H1 (cell line): ENCODE data around the gene RASSF5. TPM values are rescaled to one million over a fixed set of nuclear protein-coding genes. Genes with fewer than 3 reads are reported as not detected.

Experiments used
- CBX5 ChIP-seq: fragments of 300-800, 300-1000 bp; sonication (generic); IDR thresholded peaks from 2 replicates; pipeline ENCODE4 v1.7.1; 2016; ENCODE audit warnings: antibody characterized with exemption, low read length, low read depth
- KDM1A ChIP-seq: fragments of 200-600, 300-600 bp; sonication (generic); IDR thresholded peaks from 2 replicates; pipeline ENCODE4 v1.7.1; 2016; ENCODE audit warnings: mild to moderate bottlenecking, low read length, borderline replicate concordance
- MAFK ChIP-seq: IDR thresholded peaks from 2 replicates; pipeline ENCODE4 v1.6.1; 2012; ENCODE audit warnings: low read depth, mild to moderate bottlenecking, improper control_type of control experiment, low read length
- SIRT6 ChIP-seq: IDR thresholded peaks from one replicate; pipeline ENCODE4 v1.7.1; 2012; ENCODE audit warnings: low read length, inconsistent platforms
- SP1 ChIP-seq: IDR thresholded peaks from 2 replicates; pipeline ENCODE4 v1.6.1; 2011; ENCODE audit warnings: low read depth, low read length
- YY1 ChIP-seq: IDR thresholded peaks from 2 replicates; pipeline ENCODE4 v1.6.1; 2011; ENCODE audit warnings: low read depth, mild to moderate bottlenecking, low read length
- polyA plus RNA-seq, 7 experiments: library from polyadenylated mRNA; depleted of rRNA in 3 of 7; stranded (reverse) in 5 of 7; unstranded in 2 of 7; fragments of >200 nt in 5 of 7; fragments of 200-250 nt in 2 of 7; gene quantifications; 1 replicate in 5 of 7; 2 replicates in 1 of 7; 4 replicates in 1 of 7; pipeline versions ENCODE4 v1.2.1 to v1.2.3, GENCODE V29; 2011 to 2013; ENCODE audit warnings: missing spikeins in 2 of 7, mixed read lengths in 2 of 7
- total RNA-seq: library from RNA; stranded (reverse); fragmentation: NEBNext Ultra II Directional; extraction: Animal tissue kit (Norgen Biotek cat#: 25700); gene quantifications from 2 replicates; pipeline ENCODE4 v1.2.1, GENCODE V29; 2021
- TF ChIP-seq, protein P1 (sequence below), 3 experiments: IDR thresholded peaks; 1 replicate in 2 of 3; 2 replicates in 1 of 3; pipeline versions ENCODE4 v1.5.1 to v1.6.1; 2011; ENCODE audit warnings: low read length in 3 of 3, mild to moderate bottlenecking in 3 of 3, inconsistent platforms in 2 of 3, low read depth in 1 of 3, moderate library complexity in 1 of 3; ENCODE audit not compliant: insufficient read depth in 1 of 3; ENCODE audit errors: control extremely low read depth in 1 of 3

The RASSF5 gene
- total and polyA plus RNA-seq, 2 of the 8 experiments (the other 6 are each of a cell fraction or from before 2014, with no cell fraction given), result 0.82 to 1.8 TPM

GRCh38 chr1:206509612-206510257 is 2.4 kb downstream of the RASSF5 start (continued):
- TF ChIP-seq KDM1A (no peak), YY1 (no peak), SP1 (no peak), MAFK (no peak), SIRT6 (no peak), CBX5 (no peak)
- TF ChIP-seq, protein P1, sequence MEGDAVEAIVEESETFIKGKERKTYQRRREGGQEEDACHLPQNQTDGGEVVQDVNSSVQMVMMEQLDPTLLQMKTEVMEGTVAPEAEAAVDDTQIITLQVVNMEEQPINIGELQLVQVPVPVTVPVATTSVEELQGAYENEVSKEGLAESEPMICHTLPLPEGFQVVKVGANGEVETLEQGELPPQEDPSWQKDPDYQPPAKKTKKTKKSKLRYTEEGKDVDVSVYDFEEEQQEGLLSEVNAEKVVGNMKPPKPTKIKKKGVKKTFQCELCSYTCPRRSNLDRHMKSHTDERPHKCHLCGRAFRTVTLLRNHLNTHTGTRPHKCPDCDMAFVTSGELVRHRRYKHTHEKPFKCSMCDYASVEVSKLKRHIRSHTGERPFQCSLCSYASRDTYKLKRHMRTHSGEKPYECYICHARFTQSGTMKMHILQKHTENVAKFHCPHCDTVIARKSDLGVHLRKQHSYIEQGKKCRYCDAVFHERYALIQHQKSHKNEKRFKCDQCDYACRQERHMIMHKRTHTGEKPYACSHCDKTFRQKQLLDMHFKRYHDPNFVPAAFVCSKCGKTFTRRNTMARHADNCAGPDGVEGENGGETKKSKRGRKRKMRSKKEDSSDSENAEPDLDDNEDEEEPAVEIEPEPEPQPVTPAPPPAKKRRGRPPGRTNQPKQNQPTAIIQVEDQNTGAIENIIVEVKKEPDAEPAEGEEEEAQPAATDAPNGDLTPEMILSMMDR (IDR thresholded peaks at IDR 0.05; ENCODE audit: control extremely low read depth in 1 of 3, insufficient read depth in 1 of 3, low read depth in 1 of 3, low read length in 3 of 3), result no peak
- TF ChIP-seq, all 59 proteins: peak for 0
